ENCODE data around the gene MIER1. TPM values are rescaled to one million over a fixed set of nuclear protein-coding genes. Genes with fewer than 3 reads are reported as not detected.
"Not testable (repeated sequence)": the region's sequence is repeated elsewhere in the genome, so short reads cannot be mapped to it uniquely, and the experiment has no call there.

Gene MIER1
- total RNA-seq, 1 experiment from 2014 or later = 17.7 TPM

GRCh38 chr1:66937529-66938234, 12.9 kb downstream of the MIER1 start:
- no peak for DNase-seq (ENCODE audit: low read depth)

- peak; percentile 43 for DNase-seq (ENCODE audit: low read depth)
Measured at GRCh38 chr1:66938613-66939012, 13.8 kb downstream of the MIER1 start.

GRCh38 chr1:66940981-66941380, 16.2 kb downstream of the MIER1 start:
- no peak for DNase-seq (ENCODE audit: low read depth)

GRCh38 chr1:66943361-66943969, 18.7 kb downstream of the MIER1 start:
- no peak for DNase-seq (ENCODE audit: low read depth)

GRCh38 chr1:66944330-66945274, 19.8 kb downstream of the MIER1 start:
- DNase-seq (ENCODE audit: low read depth) = peak; percentile 88

- no peak for DNase-seq (ENCODE audit: low read depth)
Measured at GRCh38 chr1:66945316-66945715, 20.5 kb downstream of the MIER1 start.

GRCh38 chr1:66947267-66947666, 22.5 kb downstream of the MIER1 start:
- no peak for DNase-seq (ENCODE audit: low read depth)

- peak; percentile 62 for DNase-seq (ENCODE audit: low read depth)
Measured at GRCh38 chr1:66951513-66951912, 26.7 kb downstream of the MIER1 start.

- no peak for DNase-seq (ENCODE audit: low read depth)
Measured at GRCh38 chr1:66954208-66954607, 29.4 kb downstream of the MIER1 start.

GRCh38 chr1:66957938-66958337, 33.1 kb downstream of the MIER1 start:
- DNase-seq (ENCODE audit: low read depth) = no peak

- not testable (repeated sequence) for DNase-seq (ENCODE audit: low read depth)
Measured at GRCh38 chr1:66966188-66966873, 41.5 kb downstream of the MIER1 start.

- DNase-seq (ENCODE audit: low read depth) = no peak
Measured at GRCh38 chr1:66968574-66968973, 43.8 kb downstream of the MIER1 start.

- DNase-seq (ENCODE audit: low read depth) = no peak
Measured at GRCh38 chr1:66978201-66978600, 53.4 kb downstream of the MIER1 start.

GRCh38 chr1:66979621-66980020, 54.8 kb downstream of the MIER1 start:
- DNase-seq (ENCODE audit: low read depth) = not testable (repeated sequence)

GRCh38 chr1:66980745-66981367, 56.1 kb downstream of the MIER1 start:
- DNase-seq (ENCODE audit: low read depth) = no peak

GRCh38 chr1:66981679-66982078, 56.9 kb downstream of the MIER1 start:
- DNase-seq (ENCODE audit: low read depth) = no peak

GRCh38 chr1:66982561-66983260, 57.9 kb downstream of the MIER1 start:
- DNase-seq (ENCODE audit: low read depth) = no peak

GRCh38 chr1:66984491-66984890, 59.7 kb downstream of the MIER1 start:
- DNase-seq (ENCODE audit: low read depth) = no peak

- DNase-seq (ENCODE audit: low read depth) = no peak
Measured at GRCh38 chr1:66985835-66986234, 61.0 kb downstream of the MIER1 start.

- DNase-seq (ENCODE audit: low read depth) = no peak
Measured at GRCh38 chr1:66993076-66993475, 68.3 kb downstream of the MIER1 start.
